Suprapubic skin (tissue), 4 donors: Measurements from ENCODE around the gene FLRT3.

Source experiments
- CTCF ChIP-seq, 2 donors: fragments of 200-600 bp in 1 of 2; fragments of 450-650 bp in 1 of 2; sonication (generic) in 1 of 2; IDR thresholded peaks; one replicate each; pipeline ENCODE4 v1.5.1; 2016 to 2019; ENCODE audit warnings: antibody characterized with exemption in 2 of 2, mild to moderate bottlenecking in 1 of 2, moderate library complexity in 1 of 2
- EP300 ChIP-seq: sonication (generic); formaldehyde crosslinking; IDR thresholded peaks from one replicate; pipeline ENCODE4 v1.6.1; 2017; ENCODE audit warnings: antibody characterized with exemption
- POLR2AphosphoS5 ChIP-seq, 3 donors: sonication (generic); formaldehyde crosslinking; IDR thresholded peaks; one replicate each; pipeline ENCODE4 v1.6.1; 2017; ENCODE audit warnings: antibody characterized with exemption in 3 of 3

GRCh38 chr20:14383335-14383734, 45.9 kb upstream of the FLRT3 start:
- TF ChIP-seq EP300 (no peak), CTCF (IDR thresholded peaks at IDR 0.05) (no peak), POLR2AphosphoS5 (IDR thresholded peaks at IDR 0.05) (no peak)
